ENCODE data around the gene SNX21.
"Not testable (repeated sequence)": the region's sequence is repeated elsewhere in the genome, so short reads cannot be mapped to it uniquely, and the experiment has no call there.

SNX21 gene

GRCh38 chr20:45833030-45833882, at the start of gene SNX21:
Gene SNX21 (plus strand): TSS chr20:45833799. CDS start chr20:45833920, 121 bp downstream.
- DNase-seq, result peak; percentile 28

DNA sequence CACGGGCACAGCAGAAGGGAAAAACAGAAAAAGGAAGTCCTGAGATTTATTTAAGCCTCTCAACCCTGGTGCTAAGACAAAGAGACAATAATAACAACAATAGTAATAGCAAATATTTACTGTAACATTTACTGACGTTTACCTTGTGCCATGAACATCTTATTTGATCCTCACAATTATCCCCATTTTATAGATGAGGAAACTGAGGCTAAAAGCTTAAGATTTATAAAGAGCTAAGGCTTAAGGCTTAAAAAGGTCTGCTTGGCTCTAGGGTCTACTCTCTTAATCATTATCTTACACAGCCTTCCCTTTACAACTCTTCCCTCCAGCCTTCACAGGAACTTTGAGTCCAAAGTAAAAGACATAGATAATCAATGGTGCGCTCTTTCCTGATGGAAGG, 45.2 kb upstream of the SNX21 start:
- no peak for DNase-seq

DNA sequence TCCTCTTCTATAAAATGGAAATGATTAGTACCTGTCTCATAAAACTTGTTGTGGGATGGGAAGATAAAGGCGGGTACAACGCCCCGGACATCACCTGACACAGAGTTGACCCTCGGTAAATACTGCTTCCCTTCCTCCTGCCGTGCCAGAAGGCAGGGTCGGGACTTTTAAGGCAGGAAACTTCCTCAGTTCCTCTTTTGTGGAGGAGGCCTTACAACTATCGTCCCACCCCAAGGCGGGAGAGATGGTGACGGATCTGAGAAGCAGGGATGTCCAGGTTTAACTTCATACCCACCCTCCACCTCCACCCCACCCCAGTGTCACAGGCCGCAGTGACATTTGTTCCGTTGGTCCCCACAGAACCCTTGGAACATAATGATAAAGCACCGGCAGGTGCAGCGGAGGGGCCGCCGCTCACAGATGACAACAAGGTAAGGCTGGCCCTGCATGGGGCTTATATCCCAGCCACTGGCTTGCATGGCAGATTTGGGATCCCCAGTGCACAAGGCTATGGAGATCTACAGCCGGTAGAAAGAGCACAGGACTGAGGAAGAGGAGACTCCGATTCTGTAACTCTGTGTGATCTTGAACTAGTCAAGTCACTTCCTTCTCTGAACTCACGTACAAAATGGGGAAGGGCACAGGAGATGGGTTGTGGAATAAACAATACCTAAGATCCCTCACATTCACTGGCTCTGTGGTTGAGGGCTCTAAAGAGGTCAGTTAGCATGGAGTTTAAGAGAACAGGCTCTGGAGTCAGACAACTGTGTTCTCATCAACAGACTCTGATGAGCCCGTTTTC, 41.1 kb upstream of the SNX21 start:
- no peak for DNase-seq

DNA sequence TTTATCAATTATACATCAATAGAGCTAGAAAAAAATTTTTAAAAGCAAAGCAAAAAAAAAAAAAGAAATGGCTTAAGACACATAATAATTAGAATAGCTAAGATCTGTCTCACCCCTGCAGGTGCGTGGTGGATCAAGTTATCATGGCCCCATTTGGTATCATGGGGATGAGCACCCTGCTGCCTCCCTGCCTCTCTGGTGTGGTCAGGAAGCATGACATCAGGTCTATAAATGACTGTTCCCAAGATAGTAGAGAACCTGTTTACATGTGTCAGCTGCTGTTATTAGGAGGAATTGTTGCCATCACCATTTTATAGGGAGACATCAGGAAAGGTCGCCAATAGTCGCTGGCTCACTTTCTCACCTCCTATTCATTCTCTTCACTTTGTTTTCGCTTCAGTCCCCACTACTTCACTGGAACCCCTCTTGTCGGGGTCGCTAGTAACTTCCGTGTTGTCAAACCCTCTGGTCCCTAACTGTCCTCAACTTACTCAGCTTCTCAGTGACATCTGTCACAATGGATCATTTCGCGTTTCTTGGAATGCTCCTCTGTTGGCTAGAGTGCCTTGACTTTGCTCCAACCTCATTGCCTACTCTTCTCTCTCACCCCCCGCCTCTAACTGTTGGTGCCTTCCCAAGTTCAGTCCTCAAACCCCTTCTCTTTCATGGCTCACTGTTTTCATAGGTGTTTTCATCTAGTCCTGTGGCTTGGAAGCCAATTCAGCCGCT, 37.1 kb upstream of the SNX21 start:
- DNase-seq, result no peak

GRCh38 chr20:45797510-45797909, 36.1 kb upstream of the SNX21 start:
- not testable (repeated sequence) for DNase-seq

DNA sequence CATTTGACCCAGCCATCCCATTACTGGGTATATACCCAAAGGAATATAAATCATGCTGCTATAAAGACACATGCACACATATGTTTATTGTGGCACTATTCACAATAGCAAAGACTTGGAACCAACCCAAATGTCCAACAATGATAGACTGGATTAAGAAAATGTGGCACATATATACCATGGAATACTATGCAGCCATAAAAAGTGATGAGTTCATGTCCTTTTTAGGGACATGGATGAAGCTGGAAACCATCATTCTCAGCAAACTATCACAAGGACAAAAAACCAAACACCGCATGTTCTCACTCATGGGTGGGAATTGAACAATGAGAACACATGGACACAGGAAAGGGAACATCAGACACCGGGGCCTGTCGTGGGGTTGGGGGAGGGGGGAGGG, 35.6 kb upstream of the SNX21 start:
- DNase-seq, result not testable (repeated sequence)

DNA sequence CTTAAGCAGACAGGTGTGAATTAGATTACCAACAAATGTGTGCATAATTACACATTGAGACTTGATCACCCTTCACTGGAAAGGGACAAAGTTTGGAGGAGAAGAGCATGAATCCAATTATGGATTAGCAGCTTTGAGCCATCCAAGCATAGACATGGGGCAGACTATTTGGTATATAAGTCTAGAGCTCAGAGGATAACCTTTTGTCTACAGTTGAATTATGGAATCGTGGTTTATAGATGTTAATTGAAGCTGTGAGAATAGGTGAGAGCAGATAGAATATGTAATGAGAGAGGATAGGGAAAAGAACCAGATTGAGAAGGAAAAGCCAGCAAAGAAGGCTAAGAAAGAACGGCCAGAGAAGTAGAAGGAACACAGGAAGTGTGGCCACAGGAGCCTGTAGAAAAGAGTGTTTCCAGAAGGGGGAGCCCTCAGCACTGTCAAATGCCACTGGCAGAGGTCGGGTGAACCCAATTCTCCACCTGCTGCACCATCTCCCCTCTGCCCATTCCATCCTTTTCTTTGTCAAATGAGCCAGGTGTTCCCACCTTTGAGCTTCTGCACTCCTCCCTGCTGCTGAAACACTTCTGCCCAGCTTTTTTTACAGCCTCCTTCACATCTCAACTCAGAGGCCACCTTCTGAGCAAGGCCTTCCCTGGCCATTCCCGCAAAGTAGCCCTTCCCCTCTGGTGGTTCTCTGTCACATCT, 34.5 kb upstream of the SNX21 start:
- DNase-seq, result peak; percentile 68

GRCh38 chr20:45801851-45802250, 31.7 kb upstream of the SNX21 start:
- no peak for DNase-seq

DNA sequence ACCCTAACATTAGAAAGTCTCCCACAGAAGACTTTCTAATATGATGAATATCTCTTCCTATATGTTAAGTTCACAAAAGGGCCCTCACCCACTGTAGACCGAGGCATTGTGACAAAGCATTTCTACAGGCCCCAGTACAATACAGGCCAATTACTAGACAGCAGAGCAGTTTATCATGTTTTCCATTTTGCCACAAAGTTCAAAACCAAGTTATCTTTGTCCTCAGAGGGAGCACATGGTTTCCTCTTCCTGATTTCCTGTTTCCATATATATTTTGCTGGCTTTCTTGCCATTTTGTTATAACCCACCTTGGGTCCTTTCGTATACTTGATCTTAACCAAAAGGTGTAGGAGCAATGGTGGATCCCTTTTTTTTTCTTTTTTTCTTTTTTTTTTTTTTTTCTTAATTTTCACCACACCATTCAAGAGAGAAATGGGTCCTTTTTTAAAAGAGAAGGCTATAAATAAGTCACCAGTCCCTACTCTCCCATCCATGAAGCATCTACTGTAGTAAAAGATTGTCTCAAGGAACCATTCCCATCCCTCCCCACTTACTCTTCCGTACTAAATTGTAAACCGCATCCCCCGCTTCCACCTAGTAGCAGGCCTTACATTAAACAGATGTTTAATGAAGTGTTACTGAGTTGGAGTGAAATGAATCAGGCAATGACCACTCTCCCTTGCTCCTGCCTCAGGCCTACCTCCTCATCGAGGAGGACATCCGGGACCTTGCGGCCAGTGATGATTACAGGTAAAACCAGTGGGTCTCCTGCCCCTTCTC, 23.2 kb upstream of the SNX21 start:
- DNase-seq, result no peak

GRCh38 chr20:45812157-45813005, 21.2 kb upstream of the SNX21 start, which contains the start of gene UBE2C:
Gene UBE2C (plus strand): TSS chr20:45812644. CDS start chr20:45812696, 52 bp downstream.
- DNase-seq, result peak; percentile 100

GRCh38 chr20:45813006-45813340, 20.6 kb upstream of the SNX21 start:
- DNase-seq, result no peak

GRCh38 chr20:45813489-45813888, 20.1 kb upstream of the SNX21 start:
- no peak for DNase-seq

GRCh38 chr20:45814314-45814713, 19.3 kb upstream of the SNX21 start:
- no peak for DNase-seq

DNA sequence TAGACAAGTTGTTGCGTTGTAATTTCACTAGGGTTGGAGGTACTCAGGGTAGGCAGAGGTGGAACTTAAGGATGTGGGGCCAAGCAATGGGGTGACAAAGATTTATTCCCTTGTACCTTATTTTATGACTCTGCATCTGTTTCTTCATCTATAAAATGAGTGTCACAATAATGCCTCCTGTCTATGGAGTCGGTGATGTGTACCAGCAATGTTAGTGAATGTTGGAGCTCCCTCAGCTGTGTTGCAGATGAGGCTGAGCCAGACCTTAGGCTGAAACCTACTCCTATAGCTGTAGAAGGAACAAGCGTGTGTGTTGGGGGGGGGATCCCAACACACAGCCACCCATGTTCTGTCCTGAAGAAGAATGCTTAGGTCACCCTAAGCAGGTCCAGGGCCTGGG, 16.6 kb upstream of the SNX21 start:
- DNase-seq, result no peak

- DNase-seq, result no peak
These were observed 16.0 kb upstream of the SNX21 start for GRCh38 chr20:45817376-45818194.

DNA sequence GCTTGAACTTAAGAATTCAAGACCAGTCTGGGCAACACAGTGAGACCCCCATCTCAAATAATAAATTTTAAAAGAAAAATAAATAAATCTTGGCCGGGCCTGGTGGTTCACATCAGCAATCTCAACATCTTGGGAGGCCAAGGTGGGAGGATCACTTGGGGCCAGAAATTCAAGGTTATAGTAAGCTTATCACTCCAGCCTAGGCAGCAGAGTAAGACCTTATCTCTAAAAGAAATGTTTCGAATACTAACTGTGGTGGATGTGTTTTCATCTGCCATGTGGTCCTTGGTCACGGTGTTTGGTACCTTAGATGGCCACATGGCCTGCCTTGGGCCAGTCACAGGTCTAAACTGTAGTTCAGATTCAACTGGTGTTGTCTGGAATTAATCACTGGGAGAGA, 15.4 kb upstream of the SNX21 start:
- DNase-seq, result no peak

GRCh38 chr20:45819466-45819865, 14.1 kb upstream of the SNX21 start:
- DNase-seq, result no peak

DNA sequence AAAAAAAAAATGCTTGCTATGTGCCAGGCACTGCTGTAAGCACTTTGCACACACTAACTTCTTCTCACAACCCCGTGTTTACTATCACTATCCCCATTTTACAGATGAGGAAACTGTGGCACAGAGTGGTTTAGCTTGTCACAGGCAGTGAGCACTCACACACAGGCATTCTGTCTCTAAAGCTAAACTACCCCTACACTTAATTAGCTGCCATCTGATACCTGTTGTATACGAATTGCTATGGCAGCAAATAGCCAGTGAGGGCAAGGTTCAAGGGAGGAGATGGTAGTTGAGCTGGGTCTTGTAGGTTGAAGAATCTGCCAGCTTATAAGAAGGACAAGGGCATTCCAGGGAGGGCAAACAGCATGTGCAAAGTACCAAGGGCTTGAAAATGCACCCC, 11.7 kb upstream of the SNX21 start:
- DNase-seq, result peak; percentile 7

DNA sequence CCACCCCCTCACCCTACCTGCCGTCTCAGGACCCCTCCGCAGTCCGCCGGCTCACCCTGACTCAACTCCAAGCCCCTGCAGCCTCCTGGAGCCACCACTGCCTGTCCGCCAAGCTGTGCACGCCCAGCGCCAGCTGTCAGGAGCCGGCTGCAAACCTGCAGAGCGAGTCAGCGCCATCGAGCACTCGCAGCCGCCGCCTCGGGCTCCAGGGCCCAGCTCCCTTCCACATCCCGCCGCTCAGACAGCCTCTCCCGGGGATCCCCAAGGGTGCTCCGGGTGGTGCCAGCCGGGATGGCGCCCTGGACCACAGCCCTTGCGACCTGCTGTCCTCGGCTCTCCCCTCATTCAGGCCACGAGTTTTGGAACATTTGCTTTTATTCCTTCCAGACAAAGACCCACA, 10.7 kb upstream of the SNX21 start:
- peak; percentile 54 for DNase-seq
